ENCODE results near the gene FSTL1.

The FSTL1 gene

GRCh38 chr3:120462409-120462959 lies 11.7 kb upstream of the FSTL1 start:
- DNase-seq = no peak

- DNase-seq = no peak
Observed at GRCh38 chr3:120461416-120461815, 10.6 kb upstream of the FSTL1 start.

- no peak for DNase-seq
Observed at GRCh38 chr3:120460862-120461261, 10.1 kb upstream of the FSTL1 start.

GRCh38 chr3:120460181-120460790 lies 9.5 kb upstream of the FSTL1 start:
- no peak for DNase-seq

- no peak for DNase-seq
Observed at GRCh38 chr3:120459196-120459595, 8.4 kb upstream of the FSTL1 start.

GRCh38 chr3:120457827-120458226 lies 7.0 kb upstream of the FSTL1 start:
- DNase-seq = no peak

GRCh38 chr3:120454076-120454689 lies 3.4 kb upstream of the FSTL1 start:
- DNase-seq = no peak

- DNase-seq = no peak
Observed at GRCh38 chr3:120452816-120453215, 2.0 kb upstream of the FSTL1 start.

GRCh38 chr3:120451806-120452205 lies 1.0 kb upstream of the FSTL1 start:
- DNase-seq = no peak

GRCh38 chr3:120451272-120451761 lies 525 bp upstream of the FSTL1 start:
- DNase-seq = no peak

GRCh38 chr3:120449701-120450599 lies 842 bp downstream of the FSTL1 start:
- DNase-seq = no peak

- DNase-seq = no peak
Observed at GRCh38 chr3:120449251-120449650, 1.5 kb downstream of the FSTL1 start.

GRCh38 chr3:120448756-120449155 lies 2.0 kb downstream of the FSTL1 start:
- no peak for DNase-seq

- DNase-seq = no peak
Observed at GRCh38 chr3:120446891-120447668, 3.7 kb downstream of the FSTL1 start.

GRCh38 chr3:120445654-120446053 lies 5.1 kb downstream of the FSTL1 start:
- no peak for DNase-seq

- no peak for DNase-seq
Observed at GRCh38 chr3:120443626-120444123, 7.1 kb downstream of the FSTL1 start.

GRCh38 chr3:120442975-120443517 lies 7.7 kb downstream of the FSTL1 start:
- DNase-seq = no peak

GRCh38 chr3:120441776-120442175 lies 9.0 kb downstream of the FSTL1 start:
- no peak for DNase-seq

- no peak for DNase-seq
Observed at GRCh38 chr3:120440762-120441161, 10.0 kb downstream of the FSTL1 start.

GRCh38 chr3:120440001-120440703 lies 10.6 kb downstream of the FSTL1 start:
- DNase-seq = no peak

GRCh38 chr3:120438665-120439370 lies 12.0 kb downstream of the FSTL1 start:
- DNase-seq = no peak

Measured in CD4-positive, alpha-beta T cell treated with Interleukin-10 for 1 hour (primary cell).